HCT116 (cell line): ENCODE measurements around the gene ZC2HC1C. TPM values are rescaled to one million over a fixed set of nuclear protein-coding genes. Genes with fewer than 3 reads are reported as not detected.

Experiments used
- ATAC-seq: fragments of 200-7000 bp; cut with Tn5 transposase; 2 replicates; pipeline ENCODE4 v1.9.1; 2020; ENCODE audit warnings: mild to moderate bottlenecking, moderate library complexity
- BruUV-seq: library from RNA; stranded (reverse); fragments of 400-500 nt; replicated peaks from 2 replicates; lab custom pipeline; 2021; lab: Mats Ljungman, UMichigan
- CTCF ChIA-PET: fragments of 300-600 bp; sonication (Branson Sonifier 250); formaldehyde crosslinking; loops from one replicate; lab custom pipeline; 2021; ENCODE audit warnings: antibody characterized with exemption; lab: Charles Lee
- POLR2A ChIA-PET: fragments of 300-600, 350-600 bp; sonication (Branson Sonifier 250); formaldehyde crosslinking; loops from one replicate; lab custom pipeline; 2021; ENCODE audit warnings: antibody characterized with exemption; lab: Charles Lee
- RAD21 ChIA-PET, 2 experiments: fragments of 300-600 bp; sonication (Branson Sonifier 250); formaldehyde crosslinking; loops; one replicate each; lab custom pipeline; 2023; ENCODE audit warnings: low total read pairs in 2 of 2; ENCODE audit not compliant: uncharacterized antibody in 2 of 2, unreplicated experiment in 2 of 2, low non-redundant PET in 1 of 2; lab: Charles Lee
- DNase-seq: peaks from one replicate; pipeline ENCODE4 v3.0.0-alpha.2; 2010; ENCODE audit warnings: low read depth, low spot score
- H2AFZ ChIP-seq: fragments of 200-600 bp; shearing (Covaris generic), sonication (generic); 2 replicates; pipeline ENCODE4 v1.6.1; 2017; ENCODE audit warnings: low read depth, mixed run types, mixed read lengths, antibody characterized with exemption, low read length; ENCODE audit not compliant: poor library complexity, severe bottlenecking
- H3K27ac ChIP-seq: 2 replicates; pipeline ENCODE4 v1.5.1; 2012; ENCODE audit warnings: low read depth, low read length
- H3K27me3 ChIP-seq: fragments of 200-600 bp; sonication (generic); 2 replicates; pipeline ENCODE4 v1.6.1; 2016; ENCODE audit warnings: mixed run types, low read length, mixed read lengths; ENCODE audit not compliant: insufficient read depth
- H3K36me3 ChIP-seq, 2 experiments: fragments of 200-500 bp in 1 of 2; fragments of 200-600 bp in 1 of 2; sonication (Bioruptor generic) in 1 of 2; sonication (generic) in 1 of 2; 2 replicates each; pipeline versions ENCODE4 v1.5.1 to v1.6.1; 2014 to 2016; ENCODE audit warnings: low read length in 2 of 2, inconsistent platforms in 1 of 2, mixed read lengths in 1 of 2, mixed run types in 1 of 2; ENCODE audit not compliant: insufficient read depth in 2 of 2, control insufficient read depth in 1 of 2
- H3K4me1 ChIP-seq, 2 experiments: fragments of 200-600 bp in 1 of 2; sonication (generic) in 1 of 2; 2 replicates each; pipeline versions ENCODE4 v1.5.1 to v1.6.1; 2012 to 2017; ENCODE audit warnings: low read length in 2 of 2, inconsistent platforms in 1 of 2, mild to moderate bottlenecking in 1 of 2, mixed read lengths in 1 of 2, mixed run types in 1 of 2, moderate library complexity in 1 of 2; ENCODE audit not compliant: insufficient read depth in 2 of 2, control insufficient read depth in 1 of 2
- H3K4me2 ChIP-seq: fragments of 200-600 bp; sonication (generic); 2 replicates; pipeline ENCODE4 v1.6.1; 2017; ENCODE audit warnings: mixed run types, low read length, mixed read lengths
- H3K4me3 ChIP-seq, 2 experiments: fragments of 200-600 bp in 1 of 2; sonication (generic) in 1 of 2; replicated peaks in 1 of 2; 2 replicates each; pipeline ENCODE4 v1.5.1; 2011 to 2016; ENCODE audit warnings: low read length in 2 of 2, control low read depth in 1 of 2, low read depth in 1 of 2, mild to moderate bottlenecking in 1 of 2, mixed read lengths in 1 of 2, mixed run types in 1 of 2
- H3K79me2 ChIP-seq: fragments of 200-600 bp; sonication (generic); 2 replicates; pipeline ENCODE4 v1.6.1; 2017; ENCODE audit warnings: mild to moderate bottlenecking, mixed run types, low read length, moderate library complexity, mixed read lengths; ENCODE audit not compliant: insufficient read depth
- H3K9ac ChIP-seq: fragments of 200-600 bp; sonication (generic); 2 replicates; pipeline ENCODE4 v1.6.1; 2016; ENCODE audit warnings: low read length, mixed read lengths
- H3K9me2 ChIP-seq: fragments of 200-600 bp; sonication (generic), shearing (Covaris generic); 2 replicates; pipeline ENCODE4 v1.6.1; 2017; ENCODE audit warnings: mixed run types, mild to moderate bottlenecking, moderate library complexity; ENCODE audit not compliant: insufficient read depth
- H3K9me3 ChIP-seq, 2 experiments: fragments of 200-500 bp in 1 of 2; fragments of 200-600 bp in 1 of 2; sonication (Bioruptor generic) in 1 of 2; sonication (generic) in 1 of 2; 2 replicates each; pipeline ENCODE4 v1.6.1; 2014 to 2017; ENCODE audit warnings: low read length in 2 of 2, mixed read lengths in 2 of 2, inconsistent platforms in 1 of 2, low read depth in 1 of 2, mild to moderate bottlenecking in 1 of 2, mixed run types in 1 of 2, moderate library complexity in 1 of 2; ENCODE audit not compliant: control insufficient read depth in 1 of 2, insufficient read depth in 1 of 2
- H4K20me1 ChIP-seq: fragments of 200-600 bp; sonication (generic), shearing (Covaris generic); 2 replicates; pipeline ENCODE4 v1.6.1; 2017; ENCODE audit warnings: mixed run types, mild to moderate bottlenecking, moderate library complexity; ENCODE audit not compliant: insufficient read depth
- CEBPB ChIP-seq: IDR thresholded peaks from 2 replicates; pipeline ENCODE4 v1.6.1; 2012; ENCODE audit warnings: low read depth
- EGR1 ChIP-seq: IDR thresholded peaks from 2 replicates; pipeline ENCODE4 v1.6.1; 2012; ENCODE audit warnings: low read depth
- ELF1 ChIP-seq: IDR thresholded peaks from 2 replicates; pipeline ENCODE4 v1.6.1; 2012; ENCODE audit warnings: low read depth, borderline replicate concordance
- EZH2 ChIP-seq: fragments of 200-600 bp; sonication (generic); IDR thresholded peaks from 2 replicates; pipeline ENCODE4 v1.6.1; 2017; ENCODE audit warnings: antibody characterized with exemption, mixed run types
- EZH2phosphoT487 ChIP-seq: fragments of 200-600 bp; IDR thresholded peaks from 2 replicates; pipeline ENCODE4 v1.6.1; 2018; ENCODE audit warnings: antibody characterized with exemption, borderline replicate concordance
- FOSL1 ChIP-seq: IDR thresholded peaks from 2 replicates; pipeline ENCODE4 v1.6.1; 2012; ENCODE audit warnings: low read depth
- POLR2AphosphoS5 ChIP-seq: IDR thresholded peaks from 2 replicates; pipeline ENCODE4 v1.6.1; 2011; ENCODE audit warnings: mild to moderate bottlenecking, low read depth, low read length, moderate library complexity
- RAD21 ChIP-seq: IDR thresholded peaks from 2 replicates; pipeline ENCODE4 v1.6.1; 2012; ENCODE audit warnings: low read depth, mild to moderate bottlenecking
- SP1 ChIP-seq: IDR thresholded peaks from 2 replicates; pipeline ENCODE4 v1.6.1; 2012; ENCODE audit warnings: low read depth
- YY1 ChIP-seq: IDR thresholded peaks from 2 replicates; pipeline ENCODE4 v1.6.1; 2011; ENCODE audit warnings: low read length, low read depth, moderate library complexity, mild to moderate bottlenecking; ENCODE audit not compliant: insufficient replicate concordance; ENCODE audit errors: extremely low read depth
- ZBTB33 ChIP-seq: IDR thresholded peaks from 2 replicates; pipeline ENCODE4 v1.6.1; 2011; ENCODE audit warnings: mild to moderate bottlenecking, low read length, moderate library complexity; ENCODE audit not compliant: insufficient replicate concordance; ENCODE audit errors: extremely low read depth
- ZNF274 ChIP-seq: fragments of 200-500 bp; sonication (Bioruptor generic); IDR thresholded peaks from 2 replicates; pipeline ENCODE4 v1.6.1; 2014; ENCODE audit warnings: mild to moderate bottlenecking, low read depth, low read length, inconsistent platforms
- intact Hi-C: fragments of 100-400 bp; cut with micrococcal nuclease; formaldehyde crosslinking; loops from 2 replicates; pipeline ENCODE4 v1.10.0; 2022
- total RNA-seq: library from RNA; stranded (reverse); gene quantifications from one replicate; pipeline ENCODE4 v1.2.1, GENCODE V29; 2021; ENCODE audit not compliant: unreplicated experiment
- TF ChIP-seq, protein P1 (sequence below): IDR thresholded peaks from 2 replicates; pipeline ENCODE4 v1.6.1; 2012
- TF ChIP-seq, protein P2 (sequence below), 3 experiments: fragments of 200-600 bp in 1 of 3; sonication (generic) in 1 of 3; IDR thresholded peaks in 2 of 3; conservative IDR thresholded peaks in 1 of 3; 2 replicates each; pipeline ENCODE4 v1.5.1; 2012 to 2017; ENCODE audit warnings: low read depth in 2 of 3, low read length in 2 of 3, antibody characterized with exemption in 1 of 3, borderline replicate concordance in 1 of 3, control low read depth in 1 of 3, mild to moderate bottlenecking in 1 of 3, mixed read lengths in 1 of 3, mixed run types in 1 of 3, moderate library complexity in 1 of 3; ENCODE audit not compliant: insufficient read depth in 1 of 3
- TF ChIP-seq, protein P3 (sequence below): IDR thresholded peaks from 2 replicates; pipeline ENCODE4 v1.6.1; 2012

Gene ZC2HC1C
- total RNA-seq, 1 experiment from 2014 or later: 0.98 TPM

- CTCF ChIA-PET: no interaction called here
- POLR2A ChIA-PET: no interaction called here
- intact Hi-C loops: no loop called here
- no peak for ATAC-seq
- TF ChIP-seq, protein P1, sequence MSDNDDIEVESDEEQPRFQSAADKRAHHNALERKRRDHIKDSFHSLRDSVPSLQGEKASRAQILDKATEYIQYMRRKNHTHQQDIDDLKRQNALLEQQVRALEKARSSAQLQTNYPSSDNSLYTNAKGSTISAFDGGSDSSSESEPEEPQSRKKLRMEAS: no peak
- TF ChIP-seq EGR1: no peak
- no peak for TF ChIP-seq POLR2AphosphoS5
- TF ChIP-seq RAD21: no peak
- no peak for TF ChIP-seq EZH2phosphoT487
- no peak for TF ChIP-seq CEBPB
- TF ChIP-seq, protein P2, sequence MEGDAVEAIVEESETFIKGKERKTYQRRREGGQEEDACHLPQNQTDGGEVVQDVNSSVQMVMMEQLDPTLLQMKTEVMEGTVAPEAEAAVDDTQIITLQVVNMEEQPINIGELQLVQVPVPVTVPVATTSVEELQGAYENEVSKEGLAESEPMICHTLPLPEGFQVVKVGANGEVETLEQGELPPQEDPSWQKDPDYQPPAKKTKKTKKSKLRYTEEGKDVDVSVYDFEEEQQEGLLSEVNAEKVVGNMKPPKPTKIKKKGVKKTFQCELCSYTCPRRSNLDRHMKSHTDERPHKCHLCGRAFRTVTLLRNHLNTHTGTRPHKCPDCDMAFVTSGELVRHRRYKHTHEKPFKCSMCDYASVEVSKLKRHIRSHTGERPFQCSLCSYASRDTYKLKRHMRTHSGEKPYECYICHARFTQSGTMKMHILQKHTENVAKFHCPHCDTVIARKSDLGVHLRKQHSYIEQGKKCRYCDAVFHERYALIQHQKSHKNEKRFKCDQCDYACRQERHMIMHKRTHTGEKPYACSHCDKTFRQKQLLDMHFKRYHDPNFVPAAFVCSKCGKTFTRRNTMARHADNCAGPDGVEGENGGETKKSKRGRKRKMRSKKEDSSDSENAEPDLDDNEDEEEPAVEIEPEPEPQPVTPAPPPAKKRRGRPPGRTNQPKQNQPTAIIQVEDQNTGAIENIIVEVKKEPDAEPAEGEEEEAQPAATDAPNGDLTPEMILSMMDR (IDR thresholded peaks at IDR 0.05 in 2 of 3, conservative IDR thresholded peaks at IDR 0.05 in 1 of 3; ENCODE audit: borderline replicate concordance in 1 of 3, insufficient read depth in 1 of 3, low read depth in 2 of 3, low read length in 2 of 3): no peak
- TF ChIP-seq SP1: no peak
- TF ChIP-seq ZBTB33: no peak
- TF ChIP-seq EZH2: no peak
- no peak for TF ChIP-seq YY1
- TF ChIP-seq FOSL1: no peak
- TF ChIP-seq ELF1: no peak
- TF ChIP-seq, protein P3, sequence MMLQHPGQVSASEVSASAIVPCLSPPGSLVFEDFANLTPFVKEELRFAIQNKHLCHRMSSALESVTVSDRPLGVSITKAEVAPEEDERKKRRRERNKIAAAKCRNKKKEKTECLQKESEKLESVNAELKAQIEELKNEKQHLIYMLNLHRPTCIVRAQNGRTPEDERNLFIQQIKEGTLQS: no peak
- TF ChIP-seq ZNF274: no peak
- H3K4me1 ChIP-seq: peaks cover 5 to 13% of the 10 kb centered on the region in 2 experiments; a peak in 2 of 4 replicates
- DNase-seq: no peak
- no peaks in the 10 kb centered on the region for H3K9me2 ChIP-seq
- peaks cover 2 to 20% of the 10 kb centered on the region in 2 experiments; a peak in 1 of 4 replicates for H3K36me3 ChIP-seq
- no peak overlapping the region for H3K4me2 ChIP-seq
- BruUV-seq: no TSS peak
- no peak overlapping the region for H3K4me3 ChIP-seq
- H3K9ac ChIP-seq: no peak overlapping the region
- RAD21 ChIA-PET: no interaction called here
- no peak overlapping the region for H3K27ac ChIP-seq
- H2AFZ ChIP-seq: no peak overlapping the region
- H3K9me3 ChIP-seq: no peaks in the 10 kb centered on the region
- H4K20me1 ChIP-seq: no peaks in the 10 kb centered on the region
- peaks cover 57% of the 10 kb centered on the region for H3K79me2 ChIP-seq
- H3K27me3 ChIP-seq: no peaks in the 10 kb centered on the region
Measured at GRCh38 chr14:75059642-75060041, 9.8 kb upstream of the ZC2HC1C start.
